CD4-positive, alpha-beta T cell (primary cell): ENCODE data around the gene CDK2AP2. TPM values are rescaled to one million over a fixed set of nuclear protein-coding genes. Genes with fewer than 3 reads are reported as not detected.

Source experiments
- ATAC-seq: fragments of 200-7000 bp; cut with Tn5 transposase; one replicate; pipeline ENCODE4 v1.10.0; 2022; ENCODE audit warnings: mild to moderate bottlenecking; ENCODE audit not compliant: poor library complexity
- CTCF ChIA-PET: fragments of 350-600 bp; sonication (Branson Sonifier 250); formaldehyde crosslinking; loops from one replicate; lab custom pipeline; 2021; ENCODE audit warnings: antibody characterized with exemption, inconsistent platforms; lab: Charles Lee
- POLR2A ChIA-PET: fragments of 350-600 bp; sonication (Branson Sonifier 250); formaldehyde crosslinking; loops from one replicate; lab custom pipeline; 2021; ENCODE audit warnings: antibody characterized with exemption, inconsistent platforms; lab: Charles Lee
- DNase-seq, 14 experiments: peaks; one replicate each; pipeline ENCODE4 v3.0.0-alpha.2; 2013 to 2020; ENCODE audit warnings: mixed read lengths in 2 of 14
- H3K27ac ChIP-seq, 2 donors: one replicate each; pipeline versions ENCODE4 v1.5.1 to v1.7.0; 2013; ENCODE audit warnings: low read length in 2 of 2, low read depth in 1 of 2, mild to moderate bottlenecking in 1 of 2
- H3K27me3 ChIP-seq, 2 experiments: 1 replicate in 1 of 2; 2 replicates in 1 of 2; pipeline versions ENCODE4 v1.6.1 to v1.7.0; 2013; ENCODE audit warnings: low read length in 2 of 2, control low read depth in 1 of 2, mild to moderate bottlenecking in 1 of 2, moderate library complexity in 1 of 2; ENCODE audit not compliant: insufficient read depth in 2 of 2, control insufficient read depth in 1 of 2
- H3K36me3 ChIP-seq: one replicate; pipeline ENCODE4 v1.6.1; 2013; ENCODE audit warnings: low read length, control low read depth; ENCODE audit not compliant: insufficient read depth
- H3K4me1 ChIP-seq: one replicate; pipeline ENCODE4 v1.6.1; 2013; ENCODE audit warnings: low read length, control low read depth; ENCODE audit not compliant: insufficient read depth
- H3K4me3 ChIP-seq: one replicate; pipeline ENCODE4 v1.5.1; 2013; ENCODE audit warnings: mild to moderate bottlenecking, low read length, moderate library complexity
- H3K9me3 ChIP-seq, 2 experiments: 1 replicate in 1 of 2; 2 replicates in 1 of 2; pipeline versions ENCODE4 v1.6.1 to v1.7.0; 2013; ENCODE audit warnings: low read length in 2 of 2, mild to moderate bottlenecking in 2 of 2, control low read depth in 1 of 2, moderate library complexity in 1 of 2; ENCODE audit not compliant: control insufficient read depth in 1 of 2, insufficient read depth in 1 of 2
- H3K27ac Mint-ChIP-seq: one replicate; pipeline ENCODE4 v1.8.0; 2020; ENCODE audit warnings: mixed read lengths
- H3K27me3 Mint-ChIP-seq: one replicate; pipeline ENCODE4 v1.8.0; 2021; ENCODE audit warnings: mixed read lengths
- H3K36me3 Mint-ChIP-seq: one replicate; pipeline ENCODE4 v1.8.0; 2021; ENCODE audit warnings: low read depth, mixed read lengths
- H3K4me1 Mint-ChIP-seq: one replicate; pipeline ENCODE4 v1.8.0; 2021; ENCODE audit warnings: low read depth, mixed read lengths
- H3K4me3 Mint-ChIP-seq: one replicate; pipeline ENCODE4 v1.8.0; 2020; ENCODE audit warnings: mild to moderate bottlenecking, mixed read lengths
- H3K9me3 Mint-ChIP-seq: one replicate; pipeline ENCODE4 v1.8.0; 2020; ENCODE audit warnings: mixed read lengths
- CTCF ChIP-seq: fragments of 200-600 bp; IDR thresholded peaks from one replicate; pipeline ENCODE4 v1.8.0; 2022; ENCODE audit warnings: antibody characterized with exemption, mild to moderate bottlenecking
- intact Hi-C, 2 experiments: fragments of 100-400 bp; cut with DNase I in 1 of 2; cut with micrococcal nuclease in 1 of 2; formaldehyde crosslinking; loops; one replicate each; pipeline versions ENCODE4 v1.15.1 to v1.9.0; 2023 to 2025; cut with DNase I, micrococcal nuclease
- total RNA-seq, 174 experiments: library from RNA in 2 of 174; stranded (reverse) in 2 of 174; gene quantifications; one replicate each; pipeline ENCODE4 v1.2.3 and lab custom pipeline; 2021 to 2026

Gene CDK2AP2
- total RNA-seq, 2 experiments from 2014 or later, result 19.5 to 22.0 TPM

- H3K27ac ChIP-seq, result no peak overlapping the region
- H3K36me3 ChIP-seq, result no peaks in the 10 kb centered on the region
- DNase-seq (no peak), ATAC-seq (no peak)
- CTCF ChIA-PET, result no interaction called here
- no peaks in the 10 kb centered on the region for H3K27me3 ChIP-seq
- no peaks in the 10 kb centered on the region for H3K36me3 Mint-ChIP-seq
- intact Hi-C loops, result no loop called here
- H3K4me1 Mint-ChIP-seq, result no peaks in the 10 kb centered on the region
- H3K4me3 ChIP-seq, result no peak overlapping the region
- POLR2A ChIA-PET, result no interaction called here
- no peaks in the 10 kb centered on the region for H3K9me3 Mint-ChIP-seq
- H3K9me3 ChIP-seq, result peaks cover 0 to under 1% of the 10 kb centered on the region in 2 experiments
- no peak for TF ChIP-seq CTCF
- H3K4me1 ChIP-seq, result no peaks in the 10 kb centered on the region
- H3K27me3 Mint-ChIP-seq, result peaks cover 7% of the 10 kb centered on the region
- H3K27ac Mint-ChIP-seq, result no peak overlapping the region
- H3K4me3 Mint-ChIP-seq, result no peak overlapping the region
Observed at GRCh38 chr11:67528376-67528775, 20.4 kb upstream of the CDK2AP2 start.

- H3K36me3 ChIP-seq, result no peaks in the 10 kb centered on the region
- no peak overlapping the region for H3K4me3 ChIP-seq
- H3K27me3 ChIP-seq, result no peaks in the 10 kb centered on the region
- CTCF ChIA-PET, result no interaction called here
- no peak for DNase-seq
- H3K4me1 ChIP-seq, result no peaks in the 10 kb centered on the region
- Mint-ChIP-seq H3K36me3 (no peaks in the 10 kb centered on the region), H3K27ac (no peak overlapping the region), H3K4me1 (no peaks in the 10 kb centered on the region), H3K9me3 (no peaks in the 10 kb centered on the region), H3K4me3 (no peak overlapping the region), H3K27me3 (peaks cover 7% of the 10 kb centered on the region)
- ATAC-seq, result no peak
- POLR2A ChIA-PET, result no interaction called here
- no peaks in the 10 kb centered on the region for H3K9me3 ChIP-seq
- H3K27ac ChIP-seq, result no peak overlapping the region
- no peak for TF ChIP-seq CTCF
- intact Hi-C loops, result no loop called here
Observed at GRCh38 chr11:67525275-67525976, 17.5 kb upstream of the CDK2AP2 start.

GRCh38 chr11:67524480-67524808 is 16.5 kb upstream of the CDK2AP2 start:
- H3K27ac ChIP-seq, result no peak overlapping the region
- H3K36me3 ChIP-seq, result no peaks in the 10 kb centered on the region
- no peaks in the 10 kb centered on the region for H3K27me3 ChIP-seq
- no peak overlapping the region for H3K4me3 ChIP-seq
- ATAC-seq, result no peak
- DNase-seq, result no peak
- no peaks in the 10 kb centered on the region for H3K9me3 ChIP-seq
- no peaks in the 10 kb centered on the region for H3K4me1 ChIP-seq
- Mint-ChIP-seq H3K27ac (no peak overlapping the region), H3K27me3 (peaks cover 7% of the 10 kb centered on the region), H3K4me3 (no peak overlapping the region), H3K36me3 (no peaks in the 10 kb centered on the region), H3K9me3 (no peaks in the 10 kb centered on the region), H3K4me1 (no peaks in the 10 kb centered on the region)
- ChIA-PET CTCF (no interaction called here), POLR2A (no interaction called here)
- intact Hi-C loops, result no loop called here
- TF ChIP-seq CTCF, result no peak
